CD14-positive monocyte (primary cell): ENCODE results near the gene IYD. TPM values are rescaled to one million over a fixed set of nuclear protein-coding genes. Genes with fewer than 3 reads are reported as not detected.
A peak's percentile ranks its signal among the peaks of the same experiment; 100 is the strongest.

Experiments
- DNase-seq, 3 donors: peaks; one replicate each; pipeline ENCODE4 v3.0.0-alpha.2; 2011 to 2022
- H2AFZ ChIP-seq: 2 replicates; pipeline ENCODE4 v1.6.0; 2012; ENCODE audit warnings: mild to moderate bottlenecking, low read depth, low read length, inconsistent platforms; ENCODE audit not compliant: insufficient read depth, poor library complexity, severe bottlenecking
- H3K27ac ChIP-seq, 2 donors: 1 replicate in 1 of 2; 2 replicates in 1 of 2; pipeline ENCODE4 v1.5.1; 2012 to 2013; ENCODE audit warnings: low read length in 2 of 2, control low read depth in 1 of 2, inconsistent platforms in 1 of 2, low read depth in 1 of 2, mild to moderate bottlenecking in 1 of 2
- H3K27me3 ChIP-seq, 2 donors: one replicate each; pipeline versions ENCODE4 v1.6.0 to v1.6.1; 2011 to 2013; ENCODE audit warnings: low read length in 2 of 2; ENCODE audit not compliant: control insufficient read depth in 2 of 2, insufficient read depth in 2 of 2
- H3K36me3 ChIP-seq, 2 donors: replicated peaks in 1 of 2; 1 replicate in 1 of 2; 2 replicates in 1 of 2; pipeline versions ENCODE4 v1.5.1 to v1.6.1; 2012 to 2013; ENCODE audit warnings: low read length in 2 of 2, control low read depth in 1 of 2, inconsistent platforms in 1 of 2, mild to moderate bottlenecking in 1 of 2; ENCODE audit not compliant: insufficient read depth in 2 of 2, control insufficient read depth in 1 of 2
- H3K4me1 ChIP-seq, 2 donors: 1 replicate in 1 of 2; 2 replicates in 1 of 2; pipeline versions ENCODE4 v1.5.1 to v1.6.1; 2012 to 2013; ENCODE audit warnings: low read length in 2 of 2, control low read depth in 1 of 2, inconsistent platforms in 1 of 2, mild to moderate bottlenecking in 1 of 2, moderate library complexity in 1 of 2; ENCODE audit not compliant: insufficient read depth in 2 of 2, control insufficient read depth in 1 of 2
- H3K4me2 ChIP-seq: replicated peaks from 2 replicates; pipeline ENCODE3; 2012; ENCODE audit warnings: low read length, moderate library complexity, mild to moderate bottlenecking; ENCODE audit not compliant: poor library complexity, severe bottlenecking; ENCODE audit errors: extremely low read depth
- H3K4me3 ChIP-seq, 3 experiments: fragments of 200-600 bp in 1 of 3; sonication (generic) in 1 of 3; replicated peaks in 1 of 3; 1 replicate in 2 of 3; 2 replicates in 1 of 3; pipeline ENCODE4 v1.5.1; 2011 to 2013; ENCODE audit warnings: low read length in 3 of 3, mild to moderate bottlenecking in 3 of 3, control low read depth in 2 of 3, low read depth in 2 of 3, inconsistent platforms in 1 of 3, moderate library complexity in 1 of 3
- H3K79me2 ChIP-seq: 2 replicates; pipeline ENCODE4 v1.6.0; 2012; ENCODE audit warnings: mild to moderate bottlenecking, control low read depth, inconsistent platforms, low read length, moderate library complexity; ENCODE audit not compliant: insufficient read depth
- H3K9ac ChIP-seq: 2 replicates; pipeline ENCODE4 v1.6.0; 2017; ENCODE audit warnings: low read length, mild to moderate bottlenecking; ENCODE audit not compliant: insufficient read depth, poor library complexity, severe bottlenecking
- H3K9me3 ChIP-seq, 2 donors: replicated peaks in 1 of 2; 1 replicate in 1 of 2; 2 replicates in 1 of 2; pipeline versions ENCODE4 v1.5.1 to v1.6.1; 2012 to 2013; ENCODE audit warnings: low read length in 2 of 2, control low read depth in 1 of 2; ENCODE audit not compliant: control insufficient read depth in 1 of 2, insufficient read depth in 1 of 2
- H4K20me1 ChIP-seq: 2 replicates; pipeline ENCODE4 v1.6.0; 2012; ENCODE audit warnings: mild to moderate bottlenecking, low read length, control low read depth, moderate library complexity; ENCODE audit not compliant: insufficient read depth
- H3K27ac Mint-ChIP-seq, 7 donors: one replicate each; pipeline ENCODE4 v1.8.0; 2020; ENCODE audit warnings: mild to moderate bottlenecking in 7 of 7, mixed read lengths in 7 of 7, moderate library complexity in 6 of 7, inconsistent platforms in 2 of 7
- H3K27me3 Mint-ChIP-seq, 3 donors: one replicate each; pipeline ENCODE4 v1.8.0; 2021 to 2022; ENCODE audit warnings: low read depth in 3 of 3, mild to moderate bottlenecking in 3 of 3, mixed read lengths in 3 of 3, moderate library complexity in 3 of 3, inconsistent platforms in 1 of 3
- H3K36me3 Mint-ChIP-seq, 2 donors: one replicate each; pipeline ENCODE4 v1.8.0; 2020; ENCODE audit warnings: mixed read lengths in 2 of 2, inconsistent platforms in 1 of 2, mild to moderate bottlenecking in 1 of 2
- H3K4me1 Mint-ChIP-seq: one replicate; pipeline ENCODE4 v1.8.0; 2020; ENCODE audit warnings: mild to moderate bottlenecking, mixed read lengths
- H3K4me3 Mint-ChIP-seq, 2 donors: one replicate each; pipeline ENCODE4 v1.8.0; 2020; ENCODE audit warnings: mild to moderate bottlenecking in 2 of 2, mixed read lengths in 2 of 2, moderate library complexity in 1 of 2
- H3K9me3 Mint-ChIP-seq, 7 donors: one replicate each; pipeline ENCODE4 v1.8.0; 2020 to 2022; ENCODE audit warnings: mixed read lengths in 7 of 7, mild to moderate bottlenecking in 6 of 7, moderate library complexity in 6 of 7, inconsistent platforms in 2 of 7
- WGBS: methylation state at CpG from one replicate; pipeline ENCODE4 v1.1.5; 2013; ENCODE audit warnings: missing lambda C conversion rate; ENCODE audit not compliant: insufficient coverage; 5-methylcytosine and 5-hydroxymethylcytosine counted together
- intact Hi-C, 2 donors: fragments of 100-400 bp; cut with micrococcal nuclease; formaldehyde crosslinking; loops; one replicate each; pipeline versions ENCODE4 v1.15.0 to v1.15.1; 2023
- polyA plus RNA-seq, 3 donors: library from polyadenylated mRNA; depleted of rRNA in 1 of 3; unstranded in 2 of 3; stranded (reverse) in 1 of 3; fragments of 300-500 nt in 2 of 3; fragments of >200 nt in 1 of 3; fragmentation: Illumina TruSeq in 2 of 3; gene quantifications; 1 replicate in 2 of 3; 2 replicates in 1 of 3; pipeline ENCODE4 v1.2.3, GENCODE V29; 2012 to 2021
- TF ChIP-seq, protein P1 (sequence below): fragments of 200-600 bp; IDR thresholded peaks from one replicate; pipeline ENCODE4 v1.8.0; 2022; ENCODE audit warnings: antibody characterized with exemption, mild to moderate bottlenecking

The IYD gene
- polyA plus RNA-seq, 3 donors = not detected

- Mint-ChIP-seq H3K4me3 (no peak overlapping the region), H3K27me3 (peaks cover 10 to 24% (median 16%) of the 10 kb centered on the region in 3 donors), H3K36me3 (no peaks in the 10 kb centered on the region), H3K9me3 (peaks cover 0 to 8% (median 3%) of the 10 kb centered on the region in 7 donors), H3K4me1 (peaks cover 5% of the 10 kb centered on the region), H3K27ac (no peak overlapping the region)
- Histone ChIP-seq H3K4me3 (no peak overlapping the region), H3K79me2 (no peaks in the 10 kb centered on the region), H3K9ac (no peak overlapping the region), H4K20me1 (no peaks in the 10 kb centered on the region), H3K4me1 (peaks cover 0 to 5% of the 10 kb centered on the region in 2 donors), H3K9me3 (no peaks in the 10 kb centered on the region), H3K36me3 (no peaks in the 10 kb centered on the region), H2AFZ (no peak overlapping the region), H3K4me2 (no peak overlapping the region), H3K27ac (no peak overlapping the region), H3K27me3 (peaks cover 3 to 23% of the 10 kb centered on the region in 2 donors)
- intact Hi-C loops = loop anchor here (10.0 kb wide), 1 partner anchor 405 kb away; no protein-coding TSS in a partner anchor
- peak in 1 of 3 donors; percentile 16 for DNase-seq
- WGBS = 22% methylated on average over 1 of the region's 1 CpG
- TF ChIP-seq, protein P1, sequence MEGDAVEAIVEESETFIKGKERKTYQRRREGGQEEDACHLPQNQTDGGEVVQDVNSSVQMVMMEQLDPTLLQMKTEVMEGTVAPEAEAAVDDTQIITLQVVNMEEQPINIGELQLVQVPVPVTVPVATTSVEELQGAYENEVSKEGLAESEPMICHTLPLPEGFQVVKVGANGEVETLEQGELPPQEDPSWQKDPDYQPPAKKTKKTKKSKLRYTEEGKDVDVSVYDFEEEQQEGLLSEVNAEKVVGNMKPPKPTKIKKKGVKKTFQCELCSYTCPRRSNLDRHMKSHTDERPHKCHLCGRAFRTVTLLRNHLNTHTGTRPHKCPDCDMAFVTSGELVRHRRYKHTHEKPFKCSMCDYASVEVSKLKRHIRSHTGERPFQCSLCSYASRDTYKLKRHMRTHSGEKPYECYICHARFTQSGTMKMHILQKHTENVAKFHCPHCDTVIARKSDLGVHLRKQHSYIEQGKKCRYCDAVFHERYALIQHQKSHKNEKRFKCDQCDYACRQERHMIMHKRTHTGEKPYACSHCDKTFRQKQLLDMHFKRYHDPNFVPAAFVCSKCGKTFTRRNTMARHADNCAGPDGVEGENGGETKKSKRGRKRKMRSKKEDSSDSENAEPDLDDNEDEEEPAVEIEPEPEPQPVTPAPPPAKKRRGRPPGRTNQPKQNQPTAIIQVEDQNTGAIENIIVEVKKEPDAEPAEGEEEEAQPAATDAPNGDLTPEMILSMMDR = no peak
These were observed 40.8 kb downstream of the IYD start for GRCh38 chr6:150409576-150410066.

GRCh38 chr6:150410399-150410798, 41.6 kb downstream of the IYD start:
- Mint-ChIP-seq H3K4me1 (peaks cover 5% of the 10 kb centered on the region), H3K27ac (no peak overlapping the region), H3K27me3 (peaks cover 12 to 28% (median 17%) of the 10 kb centered on the region in 3 donors), H3K36me3 (no peaks in the 10 kb centered on the region), H3K4me3 (no peak overlapping the region), H3K9me3 (peaks cover 0 to 4% (median 0%) of the 10 kb centered on the region in 7 donors)
- no peak overlapping the region for H3K4me2 ChIP-seq
- H3K27me3 ChIP-seq = peaks cover 4 to 22% of the 10 kb centered on the region in 2 donors
- H3K27ac ChIP-seq = no peak overlapping the region
- intact Hi-C loops = loop anchor here (10.0 kb wide), 1 partner anchor 404 kb away; no protein-coding TSS in a partner anchor
- H3K9me3 ChIP-seq = no peaks in the 10 kb centered on the region
- no peak for DNase-seq
- H2AFZ ChIP-seq = no peak overlapping the region
- H3K79me2 ChIP-seq = no peaks in the 10 kb centered on the region
- H4K20me1 ChIP-seq = no peaks in the 10 kb centered on the region
- H3K9ac ChIP-seq = no peak overlapping the region
- TF ChIP-seq, protein P1 = no peak
- H3K36me3 ChIP-seq = no peaks in the 10 kb centered on the region
- H3K4me3 ChIP-seq = no peak overlapping the region
- peaks cover 0 to 5% of the 10 kb centered on the region in 2 donors for H3K4me1 ChIP-seq
- WGBS = no CpG with 5 or more reads among the region's 4 CpGs
